Muscle of arm (tissue), 14 donors: ENCODE measurements around the gene KDSR. TPM values are rescaled to one million over a fixed set of nuclear protein-coding genes. Genes with fewer than 3 reads are reported as not detected.

Experiments used
- DNase-seq: peaks from one replicate; pipeline ENCODE4 v3.0.0-alpha.2; 2013
- long read RNA-seq, 11 donors: transcript quantifications; one replicate each; lab custom pipeline, GENCODE V29; 2026
- polyA plus RNA-seq, 12 donors: library from polyadenylated mRNA; unstranded; fragments of 120-200 nt; gene quantifications; one replicate each; pipeline ENCODE4 v1.2.1, GENCODE V29; 2013; ENCODE audit not compliant: insufficient read length in 12 of 12

KDSR gene
- 10 to 100 TPM in 11 of 12 donors, not detected in 1; 25.5 to 45.7 (median 29.9) TPM for polyA plus RNA-seq
- long read RNA-seq, donor 1, full-length matches to known transcripts: 12 of 12 reads
- long read RNA-seq, donor 1, partial matches to known transcripts: 0 of 12 reads
- long read RNA-seq, donor 1, other reads (novel, unspliced or antisense): 0 of 12 reads
- long read RNA-seq, donor 2, full-length matches to known transcripts: 10 of 10 reads
- long read RNA-seq, donor 2, partial matches to known transcripts: 0 of 10 reads
- long read RNA-seq, donor 2, other reads (novel, unspliced or antisense): 0 of 10 reads
- long read RNA-seq, donor 3, full-length matches to known transcripts: 3 of 3 reads
- long read RNA-seq, donor 3, partial matches to known transcripts: 0 of 3 reads
- long read RNA-seq, donor 3, other reads (novel, unspliced or antisense): 0 of 3 reads
- long read RNA-seq, donor 4: 0 reads
- long read RNA-seq, donor 5, full-length matches to known transcripts: 8 of 8 reads
- long read RNA-seq, donor 5, partial matches to known transcripts: 0 of 8 reads
- long read RNA-seq, donor 5, other reads (novel, unspliced or antisense): 0 of 8 reads
- long read RNA-seq, donor 6, full-length matches to known transcripts: 8 of 8 reads
- long read RNA-seq, donor 6, partial matches to known transcripts: 0 of 8 reads
- long read RNA-seq, donor 6, other reads (novel, unspliced or antisense): 0 of 8 reads
- long read RNA-seq, donor 7, full-length matches to known transcripts: 3 of 3 reads
- long read RNA-seq, donor 7, partial matches to known transcripts: 0 of 3 reads
- long read RNA-seq, donor 7, other reads (novel, unspliced or antisense): 0 of 3 reads
- long read RNA-seq, donor 8, full-length matches to known transcripts: 3 of 16 reads
- long read RNA-seq, donor 8, partial matches to known transcripts: 0 of 16 reads
- long read RNA-seq, donor 8, other reads (novel, unspliced or antisense): 13 of 16 reads
- long read RNA-seq, donor 9, full-length matches to known transcripts: 4 of 4 reads
- long read RNA-seq, donor 9, partial matches to known transcripts: 0 of 4 reads
- long read RNA-seq, donor 9, other reads (novel, unspliced or antisense): 0 of 4 reads
- long read RNA-seq, donor 10, full-length matches to known transcripts: 7 of 7 reads
- long read RNA-seq, donor 10, partial matches to known transcripts: 0 of 7 reads
- long read RNA-seq, donor 10, other reads (novel, unspliced or antisense): 0 of 7 reads
- long read RNA-seq, donor 11, full-length matches to known transcripts: 6 of 6 reads
- long read RNA-seq, donor 11, partial matches to known transcripts: 0 of 6 reads
- long read RNA-seq, donor 11, other reads (novel, unspliced or antisense): 0 of 6 reads

DNA sequence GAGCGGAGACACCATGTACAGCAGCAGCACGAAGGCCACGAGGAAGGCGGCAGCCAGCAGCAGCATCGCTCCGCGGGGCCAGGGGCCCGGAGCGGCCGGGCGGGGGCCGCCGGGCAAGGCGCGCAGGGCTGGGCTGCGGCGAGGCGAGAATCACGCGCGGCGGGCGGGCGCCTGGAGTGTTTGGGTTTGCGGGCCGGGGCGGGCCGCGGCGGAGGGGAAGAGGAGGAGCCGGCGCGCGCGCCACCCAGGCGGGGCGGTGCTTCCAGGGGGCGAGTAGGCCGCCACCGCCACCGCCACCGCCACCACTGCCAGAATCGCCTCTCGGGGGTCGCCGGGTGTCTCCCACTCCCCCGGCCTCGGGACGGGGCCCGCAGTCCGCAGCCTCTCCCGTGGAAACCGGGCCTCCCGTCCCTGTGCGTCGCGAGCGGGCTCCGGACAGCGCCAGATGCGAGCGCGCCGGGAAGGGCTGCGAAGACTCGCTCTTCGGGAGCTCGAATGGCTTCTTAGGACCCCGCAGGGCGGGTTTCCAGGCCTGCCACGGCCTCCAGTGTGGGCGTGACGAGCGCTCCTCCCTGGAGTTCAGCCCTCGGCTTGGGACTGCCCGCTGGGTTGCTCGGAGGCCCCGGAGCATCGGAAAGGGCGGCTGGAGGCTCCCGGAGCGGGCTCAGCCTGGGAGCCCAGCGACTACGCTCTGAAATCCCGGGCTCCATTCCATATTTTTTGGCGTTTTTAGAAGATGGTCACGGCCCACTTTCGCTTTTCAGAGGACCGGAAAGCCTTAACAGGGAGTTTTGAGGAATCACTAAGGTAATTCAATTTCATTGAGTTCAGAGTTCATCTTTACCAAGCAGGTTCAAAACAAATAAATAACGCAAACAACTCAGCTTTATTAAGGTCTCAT is at the start of gene KDSR:
KDSR (minus strand) TSS at position 154 of the 901 bp plus-strand sequence; CDS start at position 66, 88 bp downstream.
- peak; percentile 97 for DNase-seq

- DNase-seq: no peak
Measured at GRCh38 chr18:63412953-63413352, 45.9 kb upstream of the KDSR start.

DNA sequence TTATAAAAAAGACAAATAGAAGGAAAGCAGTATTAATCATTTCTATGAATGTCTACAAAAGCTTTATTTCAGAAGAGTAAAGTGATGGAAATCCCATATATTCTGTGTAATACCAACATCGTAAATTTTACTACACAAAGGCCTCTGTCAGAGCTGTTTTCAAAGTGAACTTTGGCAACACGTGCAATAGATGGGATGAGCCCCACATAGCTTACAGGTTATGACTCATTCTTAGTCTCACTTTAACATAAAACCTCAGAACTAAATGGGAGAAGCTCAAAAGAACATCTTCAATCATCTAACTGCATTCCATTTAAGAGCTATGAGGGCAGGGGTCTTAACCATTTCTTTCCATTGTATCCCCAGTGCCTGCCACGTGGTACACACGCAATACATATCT is 43.8 kb upstream of the KDSR start:
- no peak for DNase-seq

- DNase-seq: no peak
Measured at GRCh38 chr18:63409301-63409700, 42.3 kb upstream of the KDSR start.

DNA sequence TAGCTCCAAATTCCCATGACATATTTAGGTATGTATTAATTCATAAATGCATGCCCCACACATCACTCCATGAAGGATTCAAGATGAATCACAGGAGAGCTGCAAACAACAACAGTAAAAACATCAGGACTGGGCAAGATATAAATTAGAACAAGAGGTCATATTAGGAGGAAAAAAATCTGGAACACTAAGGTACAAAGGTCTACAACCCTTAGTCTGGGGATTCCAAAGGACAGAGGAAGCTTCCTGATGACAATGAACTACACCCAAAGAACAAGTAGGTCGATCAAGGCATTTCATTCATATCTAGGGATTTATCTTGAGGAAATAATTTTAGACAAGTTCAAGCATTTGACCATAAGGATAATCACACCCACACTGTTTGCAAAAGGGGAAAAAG is 40.7 kb upstream of the KDSR start:
- no peak for DNase-seq

DNA sequence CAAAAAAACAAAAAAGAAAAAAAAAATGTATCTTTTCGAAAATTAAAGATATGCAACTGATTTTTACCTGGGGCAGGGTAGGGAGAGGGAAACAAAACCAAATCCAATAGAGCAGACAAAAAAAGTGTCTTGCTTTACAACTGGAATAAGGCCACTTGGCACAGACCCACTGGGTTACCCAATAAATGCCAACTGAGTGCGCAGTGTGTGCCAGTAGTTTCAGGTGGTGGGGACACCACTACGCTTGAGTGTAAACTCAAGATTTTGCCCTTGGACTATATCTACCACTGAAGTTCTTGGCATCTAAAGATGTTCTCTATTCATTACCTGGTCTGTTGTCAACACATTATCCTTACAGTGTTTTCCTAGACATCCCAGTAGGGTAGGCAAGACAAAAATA is 39.0 kb upstream of the KDSR start:
- DNase-seq: no peak

- no peak for DNase-seq
Measured at GRCh38 chr18:63402246-63403162, 35.5 kb upstream of the KDSR start.

- DNase-seq: no peak
Measured at GRCh38 chr18:63399300-63399699, 32.3 kb upstream of the KDSR start.

DNA sequence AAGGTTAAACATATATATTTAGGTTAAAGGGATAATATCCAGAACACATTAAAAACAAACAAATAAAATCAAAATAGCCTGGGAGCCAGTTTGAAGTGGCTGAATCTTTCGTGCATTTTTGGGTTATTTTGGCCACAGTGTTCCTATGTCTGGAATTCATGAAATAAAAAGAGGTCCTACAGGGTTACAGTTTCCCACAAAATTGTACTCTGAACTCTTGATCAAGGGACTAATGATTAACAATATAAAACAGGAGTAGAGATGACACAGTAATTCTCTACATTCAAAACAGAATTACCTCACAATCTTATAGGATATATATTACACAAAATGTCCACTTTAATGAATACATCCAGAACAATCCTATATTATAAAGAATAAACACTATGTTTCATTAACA is 30.3 kb upstream of the KDSR start:
- no peak for DNase-seq

DNA sequence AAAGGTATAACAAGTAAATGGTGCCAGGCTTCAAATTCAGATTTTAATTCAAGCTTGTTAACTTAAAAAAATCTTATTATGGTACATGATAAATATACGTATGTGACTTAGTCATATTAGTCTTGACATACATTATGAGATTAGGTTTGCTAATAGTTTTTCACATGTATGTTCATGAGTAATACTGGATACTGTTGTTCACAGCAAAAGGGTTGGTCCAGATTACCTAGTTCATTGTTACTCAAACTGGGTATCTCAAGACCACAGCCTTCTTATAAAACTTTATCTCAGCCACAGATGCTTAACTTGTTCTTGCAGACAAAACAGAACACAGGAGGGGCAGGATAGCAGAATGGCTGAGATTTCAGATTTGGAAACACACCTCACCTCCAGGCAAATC is 28.5 kb upstream of the KDSR start:
- DNase-seq: no peak

- DNase-seq: no peak
Measured at GRCh38 chr18:63394954-63395353, 27.9 kb upstream of the KDSR start.

GRCh38 chr18:63387861-63388260 is 20.9 kb upstream of the KDSR start:
- DNase-seq: peak; percentile 19

DNA sequence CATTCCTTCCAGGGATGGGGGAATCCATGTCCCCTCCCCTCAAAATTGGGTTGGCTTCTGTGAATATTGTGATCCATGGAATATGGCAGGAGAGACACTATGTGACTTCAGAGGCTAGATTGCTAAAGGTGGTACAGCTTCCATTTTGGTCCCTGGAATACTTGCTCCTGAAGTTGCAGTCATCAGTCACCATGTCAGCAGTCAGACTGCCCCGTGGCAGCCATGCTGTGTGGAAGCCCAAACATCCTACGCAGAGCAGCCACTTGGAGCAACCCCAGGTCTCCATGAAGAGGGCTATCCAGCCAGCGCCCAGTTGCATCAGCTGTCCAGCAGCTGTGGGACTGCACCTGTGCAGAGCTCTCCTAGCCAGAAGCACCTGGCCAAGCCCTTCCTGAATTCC is 15.8 kb upstream of the KDSR start:
- no peak for DNase-seq

DNA sequence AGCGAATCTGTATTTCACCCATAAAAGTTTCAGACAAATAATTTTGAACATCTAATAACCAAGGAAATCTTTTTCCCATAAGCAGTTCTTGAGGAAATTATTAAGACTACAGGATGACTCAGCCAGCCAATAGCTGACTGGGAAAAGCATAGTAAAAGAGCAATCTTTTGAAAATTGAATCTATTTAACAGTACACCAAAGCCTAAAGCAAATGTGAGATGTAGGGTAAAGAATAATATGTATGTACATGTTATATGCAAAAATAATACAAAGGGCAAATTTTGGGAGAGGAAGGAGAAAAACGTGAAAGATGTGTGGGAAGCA is 12.6 kb upstream of the KDSR start:
- DNase-seq: no peak

GRCh38 chr18:63378919-63379638 is 12.1 kb upstream of the KDSR start:
- DNase-seq: no peak

DNA sequence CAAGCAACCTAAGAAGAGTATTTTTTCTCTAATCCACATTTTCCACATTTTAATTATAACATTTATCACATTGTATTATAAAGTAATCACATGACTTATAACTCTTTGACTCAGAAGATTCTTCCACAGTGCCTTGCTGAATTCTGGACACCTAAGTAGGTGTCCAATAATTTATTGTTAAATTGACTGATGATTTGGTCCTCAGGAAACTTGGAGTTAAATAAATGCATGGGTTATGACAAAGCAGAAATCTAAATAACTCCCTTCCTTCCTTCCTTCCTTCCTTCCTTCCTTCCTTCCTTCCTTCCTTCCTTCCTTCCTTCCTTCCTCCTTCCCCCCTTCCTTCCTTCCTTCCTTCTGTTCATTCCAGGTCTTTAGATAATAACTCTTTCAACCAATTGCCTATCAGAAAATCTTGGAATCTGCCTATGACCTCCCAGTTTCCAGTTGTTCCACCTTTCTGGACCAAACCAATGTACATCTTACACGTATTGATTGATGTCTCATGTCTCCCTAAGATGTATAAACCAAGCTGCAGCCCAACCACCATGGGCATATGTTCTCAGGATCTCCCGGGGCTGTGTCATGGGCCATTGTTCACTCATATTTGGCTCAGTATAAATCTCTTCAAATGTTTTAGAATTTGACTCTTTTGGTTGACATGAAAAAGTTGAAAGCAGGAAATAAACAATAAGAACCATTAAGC is 10.4 kb upstream of the KDSR start:
- no peak for DNase-seq

DNA sequence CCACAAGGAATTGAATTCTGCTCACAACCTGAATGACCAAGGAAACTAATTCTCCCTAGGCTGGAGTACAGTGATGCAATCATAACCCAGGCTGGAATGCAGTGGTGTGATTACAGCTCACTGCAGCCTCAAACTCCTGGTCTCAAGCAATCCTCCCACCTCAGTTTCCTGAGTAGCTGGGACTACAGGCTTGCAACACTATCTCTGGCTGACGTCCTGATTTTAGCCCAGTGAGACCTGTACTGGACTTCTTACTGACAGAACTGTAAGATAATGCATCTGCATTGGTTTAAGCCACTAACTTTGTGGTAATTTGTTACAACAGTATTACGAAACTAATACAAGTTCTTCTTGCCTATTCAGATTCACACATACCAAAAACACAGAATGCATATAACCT is 9.5 kb upstream of the KDSR start:
- DNase-seq: no peak

- peak; percentile 42 for DNase-seq
Measured at GRCh38 chr18:63374540-63374939, 7.5 kb upstream of the KDSR start.
